H1 (cell line): Measurements from ENCODE around the gene MBD3L4. TPM values are rescaled to one million over a fixed set of nuclear protein-coding genes. Genes with fewer than 3 reads are reported as not detected.
"Not testable (repeated sequence)": the region's sequence is repeated elsewhere in the genome, so short reads cannot be mapped to it uniquely, and the experiment has no call there.

ENCODE experiments used
- CTCF ChIA-PET: fragments of 300-600 bp; sonication (Branson Sonifier 250); formaldehyde crosslinking; loops from one replicate; lab custom pipeline; 2021; ENCODE audit not compliant: partially characterized antibody; lab: Charles Lee
- POLR2A ChIA-PET: fragments of 300-600 bp; sonication (Branson Sonifier 250); formaldehyde crosslinking; loops from one replicate; lab custom pipeline; 2021; ENCODE audit warnings: inconsistent platforms; ENCODE audit not compliant: partially characterized antibody; lab: Charles Lee
- DNase-seq, 2 experiments: peaks; one replicate each; pipeline versions ENCODE4 v3.0.0 to v3.0.0-alpha.2; 2010 to 2022; ENCODE audit warnings: low spot score in 2 of 2, low read depth in 1 of 2, mixed read lengths in 1 of 2
- FAIRE-seq: peaks from 2 replicates; lab custom pipeline; 2011; peaks lifted over from hg19 to GRCh38; lab: Jason Lieb, UNC
- H2AFZ ChIP-seq: 2 replicates; pipeline ENCODE4 v1.8.1; 2012; ENCODE audit warnings: low read length, inconsistent platforms
- H2AK5ac ChIP-seq: 2 replicates; pipeline ENCODE4 v1.6.1; 2013; ENCODE audit warnings: low read depth, low read length
- H2BK120ac ChIP-seq: replicated peaks from 2 replicates; pipeline ENCODE3; 2013; ENCODE audit warnings: low read depth, low read length, inconsistent platforms
- H2BK12ac ChIP-seq: 2 replicates; pipeline ENCODE4 v1.6.1; 2013; ENCODE audit warnings: low read depth, low read length
- H2BK15ac ChIP-seq: 2 replicates; pipeline ENCODE4 v1.6.1; 2013; ENCODE audit warnings: low read length
- H2BK20ac ChIP-seq: 2 replicates; pipeline ENCODE4 v1.6.1; 2013; ENCODE audit warnings: low read length
- H2BK5ac ChIP-seq: 2 replicates; pipeline ENCODE4 v1.6.1; 2013; ENCODE audit warnings: low read depth, low read length
- H3K14ac ChIP-seq: 2 replicates; pipeline ENCODE4 v1.6.1; 2013; ENCODE audit warnings: inconsistent platforms; ENCODE audit not compliant: insufficient read length
- H3K18ac ChIP-seq: 2 replicates; pipeline ENCODE4 v1.6.1; 2013; ENCODE audit warnings: low read length; ENCODE audit errors: extremely low read depth
- H3K23ac ChIP-seq: 2 replicates; pipeline ENCODE4 v1.6.1; 2013; ENCODE audit warnings: inconsistent platforms; ENCODE audit not compliant: insufficient read length
- H3K23me2 ChIP-seq: 2 replicates; pipeline ENCODE4 v1.6.1; 2013; ENCODE audit warnings: low read depth, low read length
- H3K27ac ChIP-seq: 2 replicates; pipeline ENCODE4 v1.6.1; 2011; ENCODE audit warnings: low read depth, low read length, inconsistent platforms
- H3K27me3 ChIP-seq, 4 experiments: replicated peaks in 1 of 4; 1 replicate in 1 of 4; 2 replicates in 3 of 4; pipeline versions ENCODE4 v1.6.1 to v1.8.1; 2011 to 2013; ENCODE audit warnings: low read length in 3 of 4, mild to moderate bottlenecking in 3 of 4, inconsistent platforms in 2 of 4, mixed read lengths in 2 of 4, moderate library complexity in 1 of 4; ENCODE audit not compliant: control insufficient read depth in 3 of 4, insufficient read depth in 3 of 4; ENCODE audit errors: extremely low read depth in 1 of 4
- H3K36me3 ChIP-seq, 4 experiments: 2 replicates each; pipeline versions ENCODE4 v1.6.1 to v1.8.1; 2011 to 2013; ENCODE audit warnings: mild to moderate bottlenecking in 4 of 4, low read length in 3 of 4, moderate library complexity in 2 of 4, control low read depth in 1 of 4, inconsistent platforms in 1 of 4; ENCODE audit not compliant: insufficient read depth in 4 of 4, control insufficient read depth in 2 of 4
- H3K4ac ChIP-seq: replicated peaks from 2 replicates; pipeline ENCODE3; 2013; ENCODE audit warnings: low read length, low read depth, mixed read lengths, inconsistent platforms; ENCODE audit not compliant: insufficient read length
- H3K4me1 ChIP-seq, 4 experiments: replicated peaks in 1 of 4; 1 replicate in 1 of 4; 2 replicates in 3 of 4; pipeline versions ENCODE4 v1.6.1 to v1.8.1; 2011 to 2013; ENCODE audit warnings: low read length in 3 of 4, inconsistent platforms in 2 of 4, mixed read lengths in 1 of 4; ENCODE audit not compliant: insufficient read depth in 4 of 4, control insufficient read depth in 3 of 4
- H3K4me2 ChIP-seq, 2 experiments: 2 replicates each; pipeline versions ENCODE4 v1.6.1 to v1.8.1; 2011 to 2013; ENCODE audit warnings: low read depth in 2 of 2, low read length in 2 of 2, control low read depth in 1 of 2, inconsistent platforms in 1 of 2, mild to moderate bottlenecking in 1 of 2; ENCODE audit not compliant: insufficient read depth in 1 of 2
- H3K4me3 ChIP-seq, 4 experiments: fragments of 200-600, 300-600 bp in 1 of 4; sonication (generic), shearing (Covaris generic), sonication (Bioruptor Twin) in 1 of 4; 2 replicates each; pipeline versions ENCODE4 v1.5.1 to v1.8.1; 2011 to 2016; ENCODE audit warnings: low read length in 4 of 4, low read depth in 3 of 4, control low read depth in 2 of 4, inconsistent platforms in 2 of 4, mild to moderate bottlenecking in 2 of 4, mixed read lengths in 1 of 4, moderate library complexity in 1 of 4; ENCODE audit not compliant: insufficient read depth in 2 of 4; ENCODE audit errors: extremely low read depth in 1 of 4
- H3K56ac ChIP-seq: replicated peaks from 2 replicates; pipeline ENCODE3; 2013; ENCODE audit warnings: low read depth, mild to moderate bottlenecking, mixed read lengths, low read length, inconsistent platforms; ENCODE audit not compliant: insufficient read length
- H3K79me1 ChIP-seq: 2 replicates; pipeline ENCODE4 v1.6.1; 2013; ENCODE audit warnings: low read depth, low read length, control low read depth
- H3K79me2 ChIP-seq, 2 experiments: 2 replicates each; pipeline versions ENCODE4 v1.6.1 to v1.8.1; 2012 to 2013; ENCODE audit warnings: low read length in 2 of 2, mild to moderate bottlenecking in 2 of 2, inconsistent platforms in 1 of 2; ENCODE audit not compliant: insufficient read depth in 2 of 2, control insufficient read depth in 1 of 2
- H3K9ac ChIP-seq, 4 experiments: replicated peaks in 1 of 4; 1 replicate in 1 of 4; 2 replicates in 3 of 4; pipeline versions ENCODE4 v1.6.1 to v1.8.1; 2011 to 2013; ENCODE audit warnings: low read depth in 3 of 4, low read length in 3 of 4, control low read depth in 2 of 4, mild to moderate bottlenecking in 2 of 4, moderate library complexity in 2 of 4, inconsistent platforms in 1 of 4; ENCODE audit errors: extremely low read depth in 1 of 4
- H3K9me3 ChIP-seq, 2 experiments: 2 replicates each; pipeline versions ENCODE4 v1.6.1 to v1.8.1; 2012 to 2013; ENCODE audit warnings: mild to moderate bottlenecking in 2 of 2, moderate library complexity in 2 of 2, control low read depth in 1 of 2, inconsistent platforms in 1 of 2, low read depth in 1 of 2, low read length in 1 of 2, mixed read lengths in 1 of 2; ENCODE audit not compliant: insufficient read depth in 2 of 2
- H4K20me1 ChIP-seq, 2 experiments: replicated peaks in 1 of 2; 2 replicates each; pipeline versions ENCODE3 to v1.8.1; 2011 to 2013; ENCODE audit warnings: inconsistent platforms in 2 of 2, low read length in 2 of 2, mild to moderate bottlenecking in 1 of 2; ENCODE audit not compliant: insufficient read depth in 2 of 2, control insufficient read depth in 1 of 2
- H4K5ac ChIP-seq: 2 replicates; pipeline ENCODE4 v1.6.1; 2013; ENCODE audit warnings: low read length, low read depth, mixed read lengths, inconsistent platforms; ENCODE audit not compliant: insufficient read length
- H4K8ac ChIP-seq: 2 replicates; pipeline ENCODE4 v1.8.0; 2013; ENCODE audit warnings: mild to moderate bottlenecking, moderate library complexity, low read length, inconsistent platforms; ENCODE audit not compliant: insufficient read depth; ENCODE audit errors: extremely low read depth
- H4K91ac ChIP-seq: replicated peaks from 2 replicates; pipeline ENCODE3; 2013; ENCODE audit warnings: low read length, mixed read lengths, inconsistent platforms; ENCODE audit not compliant: insufficient read length
- WGBS, 2 experiments: shearing (Covaris generic) in 1 of 2; methylation state at CpG; one replicate each; pipeline versions ENCODE4 v1.1.6 to v1.1.7; 2013 to 2015; ENCODE audit warnings: low lambda C conversion rate in 2 of 2, mixed read lengths in 2 of 2, inconsistent platforms in 1 of 2, low coverage in 1 of 2, missing lambda C conversion rate in 1 of 2; ENCODE audit not compliant: insufficient replicate concordance in 2 of 2, insufficient coverage in 1 of 2, insufficient read length in 1 of 2; ENCODE audit errors: extremely low coverage in 1 of 2, missing lambda C conversion rate in 1 of 2; 5-methylcytosine and 5-hydroxymethylcytosine counted together
- polyA plus RNA-seq, 7 experiments: library from polyadenylated mRNA; depleted of rRNA in 3 of 7; stranded (reverse) in 5 of 7; unstranded in 2 of 7; fragments of >200 nt in 5 of 7; fragments of 200-250 nt in 2 of 7; gene quantifications; 1 replicate in 5 of 7; 2 replicates in 1 of 7; 4 replicates in 1 of 7; pipeline versions ENCODE4 v1.2.1 to v1.2.3, GENCODE V29; 2011 to 2013; ENCODE audit warnings: missing spikeins in 2 of 7, mixed read lengths in 2 of 7
- total RNA-seq: library from RNA; stranded (reverse); fragmentation: NEBNext Ultra II Directional; extraction: Animal tissue kit (Norgen Biotek cat#: 25700); gene quantifications from 2 replicates; pipeline ENCODE4 v1.2.1, GENCODE V29; 2021

The MBD3L4 gene
- total and polyA plus RNA-seq, 2 of the 8 experiments (the other 6 are each of a cell fraction or from before 2014, with no cell fraction given), result not detected

DNA sequence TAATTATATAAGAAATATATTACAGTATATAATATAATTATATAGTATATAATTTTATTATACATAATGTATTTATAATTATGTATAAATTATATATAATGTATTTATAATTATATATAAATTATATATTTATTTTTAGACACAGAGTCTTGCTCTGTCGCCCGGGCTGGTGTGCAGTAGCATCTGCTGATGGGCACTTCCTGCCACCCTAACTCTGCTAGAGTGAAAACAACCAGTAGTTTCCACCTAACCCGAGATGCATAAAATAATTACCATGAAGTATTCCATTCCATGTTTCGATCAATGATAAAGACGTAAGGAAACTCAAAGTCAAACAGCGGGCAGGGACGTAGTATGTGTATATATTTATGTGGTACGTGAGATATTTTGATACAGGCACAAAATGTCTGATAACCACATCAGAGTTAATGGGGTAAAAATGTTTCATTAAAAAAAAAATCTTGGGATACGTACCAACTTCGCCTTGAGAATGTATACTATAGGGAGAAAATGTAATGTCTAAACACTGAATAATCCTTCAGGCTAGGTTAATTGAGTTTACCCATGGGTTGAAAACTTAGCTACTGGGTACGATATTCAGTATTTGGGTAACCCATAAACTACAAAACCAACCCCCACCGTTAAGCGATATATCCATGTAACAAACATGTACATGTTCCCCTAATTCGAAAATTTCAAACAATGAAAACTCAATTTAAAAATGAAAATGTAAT lies 14.8 kb upstream of the MBD3L4 start:
- H2BK20ac ChIP-seq, H3K79me1 ChIP-seq, H3K4ac ChIP-seq, H3K4me1 ChIP-seq, H3K9ac ChIP-seq, POLR2A ChIA-PET, H3K23me2 ChIP-seq, H2BK5ac ChIP-seq, H3K56ac ChIP-seq, H2AFZ ChIP-seq, H3K23ac ChIP-seq, H2AK5ac ChIP-seq, H2BK120ac ChIP-seq, H4K91ac ChIP-seq, H4K8ac ChIP-seq, H3K27me3 ChIP-seq, H2BK12ac ChIP-seq, FAIRE-seq, H3K14ac ChIP-seq, H4K5ac ChIP-seq, H3K79me2 ChIP-seq, H4K20me1 ChIP-seq, CTCF ChIA-PET, H3K4me3 ChIP-seq, H3K4me2 ChIP-seq, H2BK15ac ChIP-seq, H3K36me3 ChIP-seq, H3K18ac ChIP-seq, DNase-seq, H3K9me3 ChIP-seq, H3K27ac ChIP-seq: not testable (repeated sequence)
- WGBS, 2 experiments, result 87% methylated on average over 12 of the region's 14 CpGs; no CpG with 5 or more reads in 1 of the 2 experiments

DNA sequence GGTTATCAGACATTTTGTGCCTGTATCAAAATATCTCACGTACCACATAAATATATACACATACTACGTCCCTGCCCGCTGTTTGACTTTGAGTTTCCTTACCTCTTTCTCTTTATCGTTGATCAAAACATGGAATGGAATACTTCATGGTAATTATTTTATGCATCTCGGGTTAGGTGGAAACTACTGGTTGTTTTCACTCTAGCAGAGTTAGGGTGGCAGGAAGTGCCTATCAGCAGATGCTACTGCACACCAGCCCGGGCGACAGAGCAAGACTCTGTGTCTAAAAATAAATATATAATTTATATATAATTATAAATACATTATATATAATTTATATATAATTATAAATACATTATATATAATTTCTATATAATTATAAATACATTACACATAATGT lies 12.9 kb upstream of the MBD3L4 start:
- H3K27ac ChIP-seq, DNase-seq, H3K36me3 ChIP-seq, H2AFZ ChIP-seq, H2BK120ac ChIP-seq, H3K23me2 ChIP-seq, H3K9ac ChIP-seq, H4K5ac ChIP-seq, H3K79me2 ChIP-seq, H3K4ac ChIP-seq, H2AK5ac ChIP-seq, H3K4me3 ChIP-seq, CTCF ChIA-PET, H3K9me3 ChIP-seq, H3K27me3 ChIP-seq, H3K4me2 ChIP-seq, H3K23ac ChIP-seq, H4K91ac ChIP-seq, H3K18ac ChIP-seq, H3K4me1 ChIP-seq, POLR2A ChIA-PET, H4K20me1 ChIP-seq, FAIRE-seq, H2BK15ac ChIP-seq, H2BK20ac ChIP-seq, H2BK5ac ChIP-seq, H2BK12ac ChIP-seq, H3K56ac ChIP-seq, H3K14ac ChIP-seq, H4K8ac ChIP-seq, H3K79me1 ChIP-seq: not testable (repeated sequence)
- 91% methylated on average over 7 of the region's 7 CpGs; no CpG with 5 or more reads in 1 of the 2 experiments for WGBS, 2 experiments
